Body of pancreas (tissue), 4 donors: ENCODE results near the gene ABCB9.

Source experiments
- POLR2A ChIP-seq, 3 donors: fragments of 450-650 bp; IDR thresholded peaks; one replicate each; pipeline ENCODE4 v1.6.1; 2016; ENCODE audit warnings: antibody characterized with exemption in 3 of 3, mild to moderate bottlenecking in 2 of 3
- TF ChIP-seq, protein P1 (sequence below), 7 experiments: fragments of 450-650 bp in 4 of 7; fragments of 200-600 bp in 3 of 7; sonication (generic) in 3 of 7; IDR thresholded peaks; one replicate each; pipeline ENCODE4 v1.5.1; 2016 to 2019; ENCODE audit warnings: antibody characterized with exemption in 7 of 7

DNA sequence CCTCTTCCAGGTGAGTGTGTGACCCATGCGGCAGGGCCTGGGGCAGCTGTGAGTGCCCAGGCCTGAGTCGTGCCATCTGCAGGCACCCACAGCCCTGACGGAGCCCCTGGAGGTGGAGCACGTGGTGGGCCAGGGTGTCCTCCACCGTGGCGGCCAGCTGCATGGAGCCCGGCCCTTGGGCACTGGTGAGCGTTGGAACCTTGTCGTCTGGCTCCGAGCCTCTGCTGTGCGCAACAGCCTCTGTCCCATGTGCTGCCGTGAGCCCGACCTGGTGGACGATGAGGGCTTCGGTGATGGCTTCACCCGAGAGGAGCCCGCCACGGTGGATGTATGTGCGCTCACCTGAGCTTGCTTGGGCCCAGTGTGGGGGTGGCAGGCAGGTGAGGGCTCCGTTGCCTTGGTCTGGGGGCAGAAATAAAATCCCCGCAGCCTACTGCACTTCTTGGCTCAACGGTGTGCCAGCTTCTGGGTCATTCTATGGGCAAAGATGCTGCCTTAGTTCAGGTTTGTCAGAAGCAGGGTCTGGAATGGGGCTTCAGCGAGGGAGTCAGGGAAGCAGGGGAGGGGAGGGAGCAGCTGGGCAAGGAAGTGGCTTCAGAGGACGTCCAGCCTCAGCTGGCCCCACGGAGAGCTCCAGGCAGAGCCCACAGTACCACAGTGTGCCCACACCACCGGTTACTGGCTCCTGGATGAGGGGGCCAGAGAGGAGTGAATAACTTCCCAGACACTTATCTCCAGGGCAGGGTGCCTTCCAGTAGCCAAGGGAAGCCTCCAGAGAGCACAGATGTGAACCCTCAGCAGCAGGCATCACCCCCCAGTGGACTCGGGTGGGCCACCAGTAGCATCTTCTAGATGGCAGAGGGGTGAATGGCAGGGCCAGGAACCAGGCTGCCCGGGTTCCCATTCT lies 13.0 kb upstream of the ABCB9 start:
- TF ChIP-seq, protein P1, sequence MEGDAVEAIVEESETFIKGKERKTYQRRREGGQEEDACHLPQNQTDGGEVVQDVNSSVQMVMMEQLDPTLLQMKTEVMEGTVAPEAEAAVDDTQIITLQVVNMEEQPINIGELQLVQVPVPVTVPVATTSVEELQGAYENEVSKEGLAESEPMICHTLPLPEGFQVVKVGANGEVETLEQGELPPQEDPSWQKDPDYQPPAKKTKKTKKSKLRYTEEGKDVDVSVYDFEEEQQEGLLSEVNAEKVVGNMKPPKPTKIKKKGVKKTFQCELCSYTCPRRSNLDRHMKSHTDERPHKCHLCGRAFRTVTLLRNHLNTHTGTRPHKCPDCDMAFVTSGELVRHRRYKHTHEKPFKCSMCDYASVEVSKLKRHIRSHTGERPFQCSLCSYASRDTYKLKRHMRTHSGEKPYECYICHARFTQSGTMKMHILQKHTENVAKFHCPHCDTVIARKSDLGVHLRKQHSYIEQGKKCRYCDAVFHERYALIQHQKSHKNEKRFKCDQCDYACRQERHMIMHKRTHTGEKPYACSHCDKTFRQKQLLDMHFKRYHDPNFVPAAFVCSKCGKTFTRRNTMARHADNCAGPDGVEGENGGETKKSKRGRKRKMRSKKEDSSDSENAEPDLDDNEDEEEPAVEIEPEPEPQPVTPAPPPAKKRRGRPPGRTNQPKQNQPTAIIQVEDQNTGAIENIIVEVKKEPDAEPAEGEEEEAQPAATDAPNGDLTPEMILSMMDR (IDR thresholded peaks at IDR 0.05): no peak
- no peak for TF ChIP-seq POLR2A (IDR thresholded peaks at IDR 0.05)
